Mesenchymal stem cell (in vitro differentiated cells and primary cell): ENCODE measurements around the gene MS4A2.
"Not testable (repeated sequence)": the region's sequence is repeated elsewhere in the genome, so short reads cannot be mapped to it uniquely, and the experiment has no call there.

ENCODE experiments used
- DNase-seq: peaks from one replicate; pipeline ENCODE4 v3.0.0-alpha.2; 2013
- H2AFZ ChIP-seq: one replicate; pipeline ENCODE4 v1.6.1; 2013; ENCODE audit warnings: low read depth, mild to moderate bottlenecking, control low read depth, inconsistent platforms, low read length, moderate library complexity
- H2AK5ac ChIP-seq: 2 replicates; pipeline ENCODE4 v1.6.1; 2013; ENCODE audit warnings: low read length, moderate library complexity, mild to moderate bottlenecking, inconsistent platforms; ENCODE audit not compliant: severe bottlenecking
- H2BK120ac ChIP-seq: one replicate; pipeline ENCODE4 v1.6.1; 2013; ENCODE audit warnings: low read depth, mild to moderate bottlenecking, inconsistent platforms, low read length, moderate library complexity
- H2BK12ac ChIP-seq, 2 experiments: one replicate each; pipeline ENCODE4 v1.6.1; 2013; ENCODE audit warnings: inconsistent platforms in 2 of 2, low read length in 2 of 2, mild to moderate bottlenecking in 2 of 2, moderate library complexity in 2 of 2, control low read depth in 1 of 2
- H2BK15ac ChIP-seq: one replicate; pipeline ENCODE4 v1.6.1; 2013; ENCODE audit warnings: mild to moderate bottlenecking, low read depth, inconsistent platforms; ENCODE audit not compliant: poor library complexity, severe bottlenecking
- H2BK5ac ChIP-seq: 2 replicates; pipeline ENCODE4 v1.6.1; 2013; ENCODE audit warnings: low read depth, mild to moderate bottlenecking, low read length, control low read depth, inconsistent platforms; ENCODE audit not compliant: poor library complexity, severe bottlenecking
- H3K14ac ChIP-seq, 2 experiments: one replicate each; pipeline ENCODE4 v1.6.1; 2013; ENCODE audit warnings: inconsistent platforms in 2 of 2, low read length in 2 of 2, control low read depth in 1 of 2, mild to moderate bottlenecking in 1 of 2, moderate library complexity in 1 of 2
- H3K18ac ChIP-seq, 2 experiments: one replicate each; pipeline ENCODE4 v1.6.1; 2013; ENCODE audit warnings: inconsistent platforms in 2 of 2, low read length in 2 of 2, control low read depth in 1 of 2, low read depth in 1 of 2, mild to moderate bottlenecking in 1 of 2
- H3K23ac ChIP-seq, 2 experiments: one replicate each; pipeline ENCODE4 v1.6.1; 2013; ENCODE audit warnings: inconsistent platforms in 2 of 2, low read length in 2 of 2, mild to moderate bottlenecking in 2 of 2, moderate library complexity in 2 of 2, control low read depth in 1 of 2
- H3K27ac ChIP-seq: 2 replicates; pipeline ENCODE4 v1.5.1; 2013; ENCODE audit warnings: mild to moderate bottlenecking, moderate library complexity, low read length, control low read depth, inconsistent platforms; ENCODE audit not compliant: poor library complexity, severe bottlenecking
- H3K27me3 ChIP-seq, 2 experiments: 2 replicates each; pipeline versions ENCODE4 v1.6.1 to v1.7.0; 2013; ENCODE audit warnings: low read length in 2 of 2, mild to moderate bottlenecking in 2 of 2, moderate library complexity in 2 of 2, control low read depth in 1 of 2, inconsistent platforms in 1 of 2; ENCODE audit not compliant: control insufficient read depth in 1 of 2, insufficient read depth in 1 of 2
- H3K36me3 ChIP-seq, 2 experiments: 2 replicates each; pipeline versions ENCODE4 v1.6.1 to v1.7.0; 2013; ENCODE audit warnings: low read length in 2 of 2, control low read depth in 1 of 2, inconsistent platforms in 1 of 2, low read depth in 1 of 2, mild to moderate bottlenecking in 1 of 2; ENCODE audit not compliant: insufficient read depth in 2 of 2, control insufficient read depth in 1 of 2
- H3K4ac ChIP-seq, 2 experiments: one replicate each; pipeline ENCODE4 v1.6.1; 2013; ENCODE audit warnings: inconsistent platforms in 2 of 2, low read length in 2 of 2, mild to moderate bottlenecking in 2 of 2, moderate library complexity in 2 of 2, control low read depth in 1 of 2, low read depth in 1 of 2
- H3K4me1 ChIP-seq: 2 replicates; pipeline ENCODE4 v1.6.1; 2013; ENCODE audit warnings: low read depth, low read length, control low read depth; ENCODE audit not compliant: control insufficient read depth, insufficient read depth
- H3K4me2 ChIP-seq: 2 replicates; pipeline ENCODE4 v1.6.1; 2013; ENCODE audit warnings: low read length, mild to moderate bottlenecking, inconsistent platforms; ENCODE audit not compliant: poor library complexity, severe bottlenecking
- H3K4me3 ChIP-seq, 2 experiments: 2 replicates each; pipeline versions ENCODE4 v1.5.1 to v1.7.0; 2013; ENCODE audit warnings: low read length in 2 of 2, mild to moderate bottlenecking in 2 of 2, control low read depth in 1 of 2, low read depth in 1 of 2; ENCODE audit not compliant: insufficient read depth in 1 of 2
- H3K79me1 ChIP-seq: replicated peaks from 2 replicates; pipeline ENCODE4 v1.6.1; 2013; ENCODE audit warnings: mild to moderate bottlenecking, control low read depth, low read length, inconsistent platforms; ENCODE audit not compliant: poor library complexity, severe bottlenecking
- H3K9ac ChIP-seq: 2 replicates; pipeline ENCODE4 v1.7.0; 2013; ENCODE audit warnings: mild to moderate bottlenecking, low read length, moderate library complexity
- H3K9me3 ChIP-seq: 2 replicates; pipeline ENCODE4 v1.7.0; 2013; ENCODE audit warnings: mild to moderate bottlenecking, low read length; ENCODE audit not compliant: control insufficient read depth
- H4K8ac ChIP-seq: one replicate; pipeline ENCODE4 v1.6.1; 2013; ENCODE audit warnings: inconsistent platforms, mild to moderate bottlenecking, low read length, moderate library complexity
- H4K91ac ChIP-seq: one replicate; pipeline ENCODE4 v1.6.1; 2013; ENCODE audit warnings: mild to moderate bottlenecking, low read length, inconsistent platforms
- WGBS: methylation state at CpG from one replicate; pipeline ENCODE4 v1.1.7; 2013; ENCODE audit warnings: mixed read lengths; 5-methylcytosine and 5-hydroxymethylcytosine counted together

MS4A2 gene

DNA sequence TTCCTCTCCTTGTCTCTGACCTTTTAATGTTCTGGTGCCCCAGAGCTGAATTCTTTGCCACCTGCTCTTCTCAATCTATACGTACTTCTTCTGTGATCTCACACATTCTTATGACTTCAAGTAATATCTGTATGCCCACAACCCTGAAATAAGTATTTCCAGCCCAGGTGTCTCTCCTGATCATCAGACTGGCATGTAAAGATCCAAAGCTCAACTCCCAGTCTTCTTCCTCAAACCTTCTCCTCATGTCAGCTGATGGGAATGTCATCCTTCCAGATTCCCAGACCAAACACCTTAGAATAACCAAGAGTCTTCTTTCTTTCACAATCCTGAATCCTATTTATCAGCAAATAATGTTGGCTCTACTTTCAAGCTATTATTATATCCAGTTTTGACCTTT, 22.7 kb upstream of the MS4A2 start:
- Histone ChIP-seq H4K8ac (no peak overlapping the region), H3K18ac (no peak overlapping the region), H3K9ac (no peak overlapping the region), H3K36me3 (no peaks in the 10 kb centered on the region), H3K27me3 (no peaks in the 10 kb centered on the region), H2AK5ac (no peak overlapping the region), H3K4me1 (no peaks in the 10 kb centered on the region), H2BK120ac (no peak overlapping the region), H3K14ac (no peak overlapping the region), H3K4me2 (no peak overlapping the region), H3K9me3 (no peaks in the 10 kb centered on the region), H2BK15ac (no peak overlapping the region), H3K79me1 (no peaks in the 10 kb centered on the region), H3K23ac (no peak overlapping the region), H2BK5ac (no peak overlapping the region), H4K91ac (no peak overlapping the region), H2AFZ (no peak overlapping the region), H3K4me3 (no peak overlapping the region), H2BK12ac (no peak overlapping the region), H3K27ac (no peak overlapping the region), H3K4ac (no peak overlapping the region)
- WGBS, result 89% methylated on average over 1 of the region's 1 CpG
- DNase-seq, result no peak

DNA sequence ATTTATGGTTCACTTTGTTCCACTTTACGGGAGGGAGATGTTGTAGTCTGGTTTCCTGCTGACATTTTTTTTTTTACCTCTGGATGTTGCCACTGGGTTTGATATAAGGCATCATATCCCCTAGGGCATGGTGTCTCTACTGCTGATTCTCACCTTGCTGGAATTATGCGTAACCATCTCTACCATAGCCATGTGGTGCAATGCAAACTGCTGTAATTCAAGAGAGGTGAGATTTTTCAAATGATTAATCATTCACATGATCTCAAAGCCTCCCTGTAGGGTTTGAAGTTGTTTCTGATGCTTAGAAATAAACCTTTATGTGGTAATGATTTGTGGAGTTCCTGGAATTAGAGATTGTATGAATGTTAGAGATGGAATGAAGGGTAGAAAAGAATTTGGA, 19.0 kb upstream of the MS4A2 start:
- Histone ChIP-seq H2BK15ac (no peak overlapping the region), H3K4me2 (no peak overlapping the region), H3K4me1 (no peaks in the 10 kb centered on the region), H2BK12ac (no peak overlapping the region), H2BK5ac (no peak overlapping the region), H3K27me3 (no peaks in the 10 kb centered on the region), H3K36me3 (no peaks in the 10 kb centered on the region), H3K27ac (no peak overlapping the region), H4K91ac (no peak overlapping the region), H3K14ac (no peak overlapping the region), H3K23ac (no peak overlapping the region), H2BK120ac (no peak overlapping the region), H3K79me1 (no peaks in the 10 kb centered on the region), H3K18ac (no peak overlapping the region), H2AFZ (no peak overlapping the region), H3K9me3 (no peaks in the 10 kb centered on the region), H3K4me3 (no peak overlapping the region), H4K8ac (no peak overlapping the region), H2AK5ac (no peak overlapping the region), H3K9ac (no peak overlapping the region), H3K4ac (no peak overlapping the region)
- 67% methylated on average over 2 of the region's 2 CpGs for WGBS
- no peak for DNase-seq

DNA sequence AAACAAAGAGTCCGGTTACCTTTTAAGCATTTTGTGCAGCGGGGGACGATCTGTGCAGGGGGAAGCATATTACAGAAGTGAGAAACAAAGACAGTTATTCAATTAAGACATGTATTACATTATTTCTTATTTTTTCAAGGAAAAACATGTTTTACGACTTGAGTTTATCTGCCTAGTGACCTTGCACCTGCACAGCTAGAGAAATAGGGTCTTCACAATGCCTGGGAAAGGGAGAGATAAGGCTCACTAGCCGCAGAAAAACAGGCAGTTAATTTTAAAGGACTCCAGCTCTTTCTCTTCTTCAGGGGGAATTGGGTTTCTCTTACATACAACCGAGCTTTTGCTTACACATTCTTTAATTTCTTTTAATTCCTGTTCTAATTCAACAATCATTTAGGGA, 16.8 kb upstream of the MS4A2 start:
- H3K14ac ChIP-seq, H2AFZ ChIP-seq: not testable (repeated sequence)

DNA sequence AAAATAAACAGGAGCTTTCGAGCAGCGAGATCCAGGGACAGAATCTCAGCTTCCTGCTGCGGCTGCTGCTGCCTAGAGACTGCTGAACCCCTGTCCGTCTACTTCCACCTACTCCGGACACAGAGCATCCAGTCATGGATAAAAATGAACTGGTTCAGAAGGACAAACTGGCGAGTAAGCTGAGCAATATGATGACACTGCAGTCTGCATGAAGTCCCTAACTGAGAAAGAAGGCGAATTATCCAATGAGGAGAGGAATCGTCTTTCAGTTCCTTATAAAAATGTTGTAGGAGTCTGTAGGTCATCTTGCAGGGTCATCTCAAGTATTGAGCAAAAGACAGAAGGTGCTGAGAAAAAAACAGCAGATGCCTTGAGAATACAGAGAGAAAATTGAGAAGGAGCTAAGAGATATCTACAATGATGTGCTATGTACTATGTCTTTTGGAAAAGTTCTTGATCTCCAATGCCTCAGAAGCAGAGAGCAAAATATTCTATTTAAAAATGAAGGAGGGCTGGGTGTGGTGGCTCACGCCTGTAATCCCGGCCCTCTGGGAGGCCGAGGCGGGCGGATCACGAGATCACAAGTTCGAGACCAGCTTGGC, 11.1 kb upstream of the MS4A2 start:
- no peak overlapping the region for H3K4me2 ChIP-seq
- H2BK12ac ChIP-seq, result no peak overlapping the region
- no peak overlapping the region for H4K8ac ChIP-seq
- H3K36me3 ChIP-seq, result no peaks in the 10 kb centered on the region
- no peak overlapping the region for H3K27ac ChIP-seq
- H3K4me3 ChIP-seq, result no peak overlapping the region
- H3K18ac ChIP-seq, result no peak overlapping the region
- H2BK5ac ChIP-seq, result no peak overlapping the region
- H3K4ac ChIP-seq, result no peak overlapping the region
- H3K4me1 ChIP-seq, result no peaks in the 10 kb centered on the region
- no peaks in the 10 kb centered on the region for H3K79me1 ChIP-seq
- no peak overlapping the region for H3K14ac ChIP-seq
- no peak for DNase-seq
- WGBS, result 91% methylated on average over 15 of the region's 15 CpGs
- no peak overlapping the region for H2AFZ ChIP-seq
- no peak overlapping the region for H2AK5ac ChIP-seq
- H3K23ac ChIP-seq, result no peak overlapping the region
- no peak overlapping the region for H2BK15ac ChIP-seq
- no peak overlapping the region for H2BK120ac ChIP-seq
- H3K27me3 ChIP-seq, result no peaks in the 10 kb centered on the region
- peaks cover 4% of the 10 kb centered on the region for H3K9me3 ChIP-seq
- no peak overlapping the region for H4K91ac ChIP-seq
- H3K9ac ChIP-seq, result no peak overlapping the region

More for the DNA sequence above, 16.8 kb upstream of the MS4A2 start:
- not testable (repeated sequence) for H3K4me3 ChIP-seq, H3K4me2 ChIP-seq, H3K23ac ChIP-seq, H2BK12ac ChIP-seq, H3K9me3 ChIP-seq, H3K79me1 ChIP-seq, H4K91ac ChIP-seq, H3K4ac ChIP-seq, H2AK5ac ChIP-seq, H3K9ac ChIP-seq, H4K8ac ChIP-seq, H2BK5ac ChIP-seq, H2BK120ac ChIP-seq, H3K4me1 ChIP-seq, H3K27ac ChIP-seq, H3K18ac ChIP-seq, H2BK15ac ChIP-seq, H3K36me3 ChIP-seq, H3K27me3 ChIP-seq, DNase-seq
- WGBS, result 79% methylated on average over 6 of the region's 6 CpGs
